Stimulated activated CD4-positive, alpha-beta T cell treated with anti-CD3 and anti-CD28 coated beads, Interleukin-12 subunit alpha, Interleukin-12 subunit beta, amount 100 ng/mL, for 48 hours (primary cell): Measurements from ENCODE around the gene DNAJB4.
"Not testable (repeated sequence)": the region's sequence is repeated elsewhere in the genome, so short reads cannot be mapped to it uniquely, and the experiment has no call there.

Experiments
- DNase-seq, 3 donors: peaks; one replicate each; pipeline ENCODE4 v3.0.0-alpha.2; 2020; ENCODE audit warnings: low read depth in 2 of 3, low spot score in 1 of 3

DNAJB4 gene

DNA sequence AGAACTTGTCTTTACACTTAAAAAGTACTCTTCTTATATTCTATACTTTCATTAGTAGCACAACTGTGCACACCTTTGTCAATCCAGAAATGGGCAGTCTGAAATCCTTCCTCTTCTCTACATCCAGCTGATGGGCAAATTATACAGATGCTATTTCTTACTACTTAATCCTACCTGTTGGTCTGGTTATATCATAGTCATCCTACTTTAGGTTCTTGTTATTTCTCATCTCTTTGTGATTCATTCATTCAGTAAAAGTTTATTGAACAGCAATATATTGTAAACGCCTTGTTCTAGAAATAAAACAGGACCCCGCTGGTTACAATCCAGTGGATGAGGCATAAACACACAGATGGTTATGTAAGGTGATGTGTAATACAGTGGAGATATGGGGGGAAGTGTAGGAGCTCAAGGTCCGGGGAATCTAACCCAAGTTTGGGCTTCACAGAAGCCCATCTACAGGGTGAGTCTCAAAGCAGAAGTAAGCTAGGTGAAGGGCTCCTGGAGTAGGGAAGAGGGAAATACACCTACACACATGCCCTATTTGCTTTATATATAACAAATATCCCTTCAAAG, 14.0 kb upstream of the DNAJB4 start:
- DNase-seq: no peak

DNA sequence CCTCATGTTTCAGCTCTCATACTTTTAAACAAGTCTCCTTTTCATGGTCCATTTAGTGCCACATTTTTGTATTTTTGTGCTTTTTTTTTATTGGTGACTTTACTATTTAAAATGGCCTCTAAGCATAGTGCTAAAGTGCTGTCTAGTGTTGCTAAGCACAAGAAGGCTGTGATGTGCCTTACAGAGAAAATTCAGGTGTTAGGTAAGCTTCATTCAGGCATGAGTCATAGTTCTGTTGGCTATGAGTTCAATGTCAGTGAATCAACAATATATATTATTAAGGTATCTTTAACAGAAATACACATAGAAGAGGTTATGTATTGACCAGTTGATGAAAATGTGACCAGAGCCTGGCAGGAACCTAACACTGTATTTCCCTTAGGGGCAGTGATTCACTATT, 13.1 kb upstream of the DNAJB4 start:
- no peak for DNase-seq

DNA sequence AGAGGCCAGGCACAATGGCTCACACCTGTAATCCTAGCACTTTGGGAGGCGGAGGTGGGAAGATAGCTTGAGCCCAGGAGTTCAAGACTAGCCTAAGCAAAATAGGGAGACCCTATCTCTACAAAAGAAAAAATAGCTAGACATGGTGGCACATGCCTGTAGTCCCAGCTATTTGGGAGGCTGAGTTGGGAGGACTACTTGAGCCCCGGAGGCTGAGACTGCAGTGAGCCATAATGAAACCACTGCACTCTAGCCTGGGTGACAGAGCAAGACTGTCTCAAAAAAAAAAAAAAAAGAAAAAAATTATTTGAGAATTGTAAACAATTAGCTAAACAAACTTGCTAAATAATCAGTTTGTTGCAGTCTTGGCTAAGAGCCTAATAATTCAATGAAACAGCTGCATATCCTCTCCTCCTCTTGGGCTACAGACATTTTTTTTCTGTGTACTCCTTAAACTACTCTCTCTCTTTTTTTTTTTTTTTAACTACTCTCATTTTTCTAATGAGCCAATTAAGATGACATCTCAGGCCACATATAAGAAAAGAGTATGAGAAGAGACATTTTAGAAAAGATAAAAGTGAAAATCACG, 10.5 kb upstream of the DNAJB4 start:
- DNase-seq: no peak

DNA sequence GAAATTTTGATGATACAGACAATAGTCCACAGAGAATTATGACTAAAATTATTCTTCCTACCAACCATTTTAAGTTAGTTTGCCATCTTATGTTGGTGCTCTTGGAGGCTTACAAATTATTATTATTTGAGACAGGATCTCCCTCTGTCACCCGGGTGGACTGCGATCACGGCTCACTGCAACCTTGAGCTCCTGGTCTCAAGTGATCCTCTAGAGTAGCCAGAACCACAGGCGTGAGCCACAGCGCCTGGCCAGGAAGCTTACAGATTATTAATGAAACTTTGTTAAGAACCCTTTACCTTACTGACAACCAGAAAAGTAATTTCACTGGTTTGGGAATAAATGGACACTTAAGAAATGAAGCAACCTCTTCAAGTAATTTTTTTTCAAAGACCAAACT, 8.0 kb upstream of the DNAJB4 start:
- DNase-seq: no peak

DNA sequence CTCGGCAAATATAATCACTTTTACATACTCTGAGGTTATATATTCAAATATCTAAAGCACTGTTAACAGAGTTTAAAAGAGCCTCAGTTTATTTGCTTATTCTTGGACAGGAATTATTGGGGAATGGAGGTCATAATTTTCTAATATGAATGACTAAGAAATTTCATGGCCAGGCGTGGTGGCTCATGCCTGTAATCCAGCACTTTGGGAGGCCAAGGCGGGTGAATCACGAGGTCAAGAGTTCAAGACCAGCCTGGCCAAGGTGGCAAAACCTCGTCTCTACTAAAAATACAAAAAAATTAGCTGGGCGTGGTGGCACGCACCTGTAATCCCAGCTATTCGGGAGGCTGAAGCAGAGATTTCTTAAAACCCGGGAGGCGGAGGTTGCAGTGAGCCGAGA, 4.2 kb upstream of the DNAJB4 start:
- not testable (repeated sequence) for DNase-seq

DNA sequence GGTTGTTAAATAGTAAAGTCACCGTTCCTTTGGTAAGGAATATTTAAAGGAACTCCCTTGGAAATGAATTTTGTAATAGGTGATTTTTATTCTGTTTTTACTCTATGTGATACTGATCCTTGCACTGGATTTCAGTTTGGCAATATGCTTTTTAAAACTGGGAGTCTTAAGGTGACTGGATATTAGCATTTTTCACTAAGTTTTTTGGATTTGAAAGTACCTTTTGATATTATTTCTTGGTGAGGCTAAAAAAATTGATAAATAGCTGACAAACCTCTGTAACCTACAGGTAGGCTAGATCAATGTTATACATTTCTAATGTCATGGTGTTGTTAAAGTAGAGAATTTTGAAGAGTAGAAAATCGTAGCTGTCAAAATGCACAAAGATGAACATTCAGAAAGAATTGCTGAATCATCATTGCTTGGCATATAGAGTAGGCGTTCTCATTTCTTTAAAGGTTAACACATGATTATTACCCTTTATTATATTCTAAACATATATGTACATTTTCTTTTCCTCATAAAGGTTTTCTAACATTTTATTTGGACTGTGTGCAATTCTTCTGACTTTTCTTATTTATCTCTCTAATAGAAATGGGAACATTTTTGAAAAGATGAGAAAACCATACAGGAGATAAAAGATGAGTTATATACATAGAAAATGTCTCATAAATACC, 1.5 kb upstream of the DNAJB4 start:
- no peak for DNase-seq

DNA sequence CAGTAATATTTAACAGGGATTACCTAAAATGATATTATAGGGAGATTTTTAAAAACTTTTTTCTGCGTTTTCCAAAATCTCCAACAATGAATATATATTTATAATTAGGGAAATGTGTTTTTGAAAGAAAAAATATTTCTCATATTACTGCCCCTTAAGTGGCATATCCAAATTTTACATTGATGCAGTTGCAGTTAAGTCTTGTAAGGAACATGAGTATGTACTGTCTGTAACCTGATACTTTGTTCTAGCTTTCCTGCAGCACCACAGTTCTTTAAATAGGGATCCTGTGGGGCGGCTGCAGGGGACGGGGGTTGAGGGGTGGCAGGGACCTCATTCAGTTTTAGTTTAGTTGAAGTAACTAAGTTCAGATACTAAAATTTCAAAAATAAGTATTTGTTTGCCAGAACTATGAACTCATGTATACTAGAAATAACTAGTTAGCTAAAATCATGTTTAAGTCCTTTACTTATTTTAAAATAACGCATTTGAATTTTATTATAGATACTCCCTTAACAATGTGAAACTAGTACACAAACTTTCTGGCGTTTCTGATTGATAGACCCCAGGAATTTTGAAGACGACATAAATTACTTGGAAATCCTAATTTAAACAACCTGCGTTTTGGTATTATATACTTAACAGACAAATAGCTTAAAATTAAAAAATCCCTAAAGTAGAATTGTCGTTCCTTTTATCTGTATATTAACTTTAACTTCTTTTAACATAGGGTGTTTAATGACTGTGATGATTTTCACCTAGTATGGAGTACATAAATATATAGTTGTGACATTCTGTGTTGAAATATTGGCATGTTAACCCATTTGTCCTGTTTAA, 639 bp upstream of the DNAJB4 start:
- DNase-seq: peak; percentile 20 to 36 (median 32)

DNA sequence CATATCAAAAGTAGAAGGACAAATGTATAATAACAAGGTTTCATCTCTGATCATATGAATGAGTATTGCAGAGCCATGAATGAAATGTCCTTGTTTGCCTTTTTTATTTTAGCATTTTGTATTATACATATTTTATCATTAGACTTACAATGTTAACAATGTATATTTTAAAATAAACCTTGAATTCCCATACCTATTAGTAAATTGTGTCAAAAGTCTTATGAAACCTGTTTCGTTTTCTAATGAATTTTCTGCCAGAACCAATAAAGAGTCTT, 646 bp downstream of the DNAJB4 start:
- DNase-seq: no peak

DNA sequence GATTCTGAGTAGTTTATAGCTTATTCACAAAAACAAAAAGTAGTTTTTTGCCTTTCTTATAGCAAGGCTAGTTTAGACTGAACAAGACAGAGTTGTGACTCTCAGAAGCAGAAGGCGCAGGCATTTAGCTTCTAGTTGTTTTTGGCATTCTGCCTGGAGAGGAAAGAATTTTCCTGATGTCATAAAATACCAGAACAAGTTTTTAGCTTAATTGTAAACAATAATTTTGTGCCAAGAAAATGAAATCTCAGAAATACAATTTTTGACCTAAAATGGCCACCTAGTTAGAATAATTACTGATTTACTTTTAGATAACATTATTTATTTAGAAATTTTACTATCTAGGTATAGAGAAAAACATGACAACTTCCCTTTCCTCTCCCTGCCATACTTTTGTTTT, 1.0 kb downstream of the DNAJB4 start:
- no peak for DNase-seq

DNA sequence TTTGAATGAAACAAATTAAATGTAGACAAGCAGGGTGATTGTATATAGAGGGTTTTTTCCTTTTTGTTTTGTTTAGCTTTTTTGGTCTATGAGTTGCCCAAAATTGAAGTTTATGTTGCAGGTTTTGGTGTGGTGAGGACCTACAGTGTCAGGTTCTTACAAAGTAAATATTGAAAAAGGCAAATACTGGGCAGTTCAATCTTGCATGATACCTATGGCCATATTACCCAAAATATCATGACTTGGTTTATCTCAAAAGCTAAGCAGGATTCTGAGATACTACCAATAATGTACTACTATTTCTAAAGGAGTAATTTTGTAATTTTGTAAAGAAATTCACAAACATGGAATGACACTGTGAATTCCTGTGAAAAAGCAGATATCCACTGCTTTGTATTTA, 1.8 kb downstream of the DNAJB4 start:
- DNase-seq: no peak

DNA sequence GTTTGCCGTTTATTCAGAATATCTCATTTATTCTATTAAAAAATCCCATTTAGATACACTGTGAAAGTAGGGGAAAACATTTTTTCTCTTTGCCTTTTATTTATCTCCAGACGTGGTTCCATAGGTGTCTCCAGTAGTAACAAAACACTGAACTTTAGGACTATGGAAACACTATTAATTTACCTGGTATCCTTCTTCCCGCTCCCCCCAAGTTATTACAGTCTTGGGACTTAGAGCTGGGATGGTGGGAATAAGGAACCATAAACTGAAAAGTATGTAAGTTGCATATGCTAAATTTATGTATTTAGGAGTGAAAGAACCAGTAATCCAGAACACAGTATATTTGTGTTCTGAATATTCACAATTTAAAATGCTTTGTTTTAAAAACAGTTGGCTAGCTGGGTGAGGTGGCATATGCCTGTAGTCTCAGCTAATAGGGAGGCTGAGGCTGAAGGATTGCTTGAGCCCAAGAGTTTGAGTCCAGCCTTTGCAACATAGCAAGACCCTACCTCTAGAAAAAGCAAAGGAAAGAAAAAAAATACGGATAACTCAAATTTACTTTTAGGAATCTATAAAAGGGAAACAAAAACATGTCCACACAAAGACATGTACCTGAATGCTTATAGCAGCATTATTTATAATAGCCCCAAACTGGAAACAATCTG, 3.1 kb downstream of the DNAJB4 start:
- no peak for DNase-seq

DNA sequence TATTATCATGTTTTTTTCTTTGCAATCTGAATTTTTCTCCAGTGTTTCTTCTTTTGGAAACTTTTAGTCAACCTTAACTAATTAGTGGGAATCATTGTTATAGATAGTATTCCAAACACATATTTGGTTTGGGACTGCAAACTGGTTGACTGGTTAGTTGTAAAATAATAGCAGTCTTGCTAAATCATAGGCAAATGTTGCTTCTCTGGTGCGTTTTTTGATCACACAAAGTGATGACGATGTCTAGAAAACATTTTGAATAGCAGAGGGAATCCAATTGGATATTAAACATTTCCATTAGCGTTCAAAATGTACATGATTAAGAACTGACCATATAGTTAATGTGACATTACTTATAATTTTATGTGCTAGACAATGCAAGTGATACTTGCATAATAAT, 4.5 kb downstream of the DNAJB4 start:
- no peak for DNase-seq

DNA sequence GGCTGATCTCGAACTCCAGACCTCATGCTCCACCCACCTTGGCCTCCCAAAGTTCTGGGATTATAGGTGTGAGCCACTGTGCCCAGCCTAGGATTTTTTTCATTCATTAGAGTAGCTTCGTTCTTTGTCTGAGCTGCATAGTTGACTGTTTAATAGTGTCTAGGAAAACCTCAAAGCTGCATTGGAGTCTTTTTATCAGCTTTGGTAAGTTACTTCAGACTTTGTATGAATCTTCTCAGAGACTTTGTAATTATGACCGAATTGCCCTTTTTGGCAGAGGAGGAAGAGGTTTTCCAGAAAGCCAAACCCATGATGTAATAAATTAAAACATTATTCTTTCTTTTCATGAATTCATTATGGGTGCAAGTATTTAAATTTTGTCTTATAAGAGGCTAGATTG, 5.1 kb downstream of the DNAJB4 start:
- no peak for DNase-seq

DNA sequence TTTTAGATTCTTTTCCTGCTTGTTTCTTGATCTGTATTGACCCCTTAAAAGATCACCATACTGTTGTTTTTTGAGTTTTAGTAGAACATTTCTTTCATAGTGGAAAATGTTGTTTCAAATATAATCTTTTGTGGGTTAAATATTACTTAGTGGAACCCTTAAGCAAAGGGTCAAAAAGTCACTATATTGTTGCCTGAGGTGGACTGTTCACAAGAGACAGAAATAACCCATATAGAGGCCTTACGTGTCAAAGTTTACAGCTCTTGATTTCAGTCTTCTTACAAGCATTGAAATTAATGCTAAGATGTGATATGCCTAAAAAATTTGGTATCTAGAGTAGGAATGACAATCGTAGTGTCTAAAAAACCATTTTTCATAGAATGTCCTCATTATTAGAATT, 6.3 kb downstream of the DNAJB4 start:
- no peak for DNase-seq

DNA sequence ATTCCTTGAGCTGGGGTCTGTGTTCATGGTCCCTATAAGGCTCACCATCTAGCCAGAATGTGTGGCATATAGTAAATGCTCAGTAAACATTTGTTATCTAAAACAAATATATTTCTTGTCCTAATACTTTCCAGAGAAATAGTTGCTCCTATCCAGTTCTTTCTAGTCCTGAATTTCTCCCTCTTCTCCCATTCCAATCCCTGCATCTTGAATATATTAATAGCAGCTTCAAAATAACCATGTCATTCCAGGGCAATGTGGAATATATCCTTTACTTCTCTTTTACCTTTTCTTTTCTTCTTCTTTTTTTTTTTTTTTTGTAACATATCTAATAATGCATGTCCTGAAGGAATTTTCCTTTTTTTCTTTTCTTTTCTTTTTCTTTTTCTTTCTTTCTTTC, 10.4 kb downstream of the DNAJB4 start:
- DNase-seq: no peak

DNA sequence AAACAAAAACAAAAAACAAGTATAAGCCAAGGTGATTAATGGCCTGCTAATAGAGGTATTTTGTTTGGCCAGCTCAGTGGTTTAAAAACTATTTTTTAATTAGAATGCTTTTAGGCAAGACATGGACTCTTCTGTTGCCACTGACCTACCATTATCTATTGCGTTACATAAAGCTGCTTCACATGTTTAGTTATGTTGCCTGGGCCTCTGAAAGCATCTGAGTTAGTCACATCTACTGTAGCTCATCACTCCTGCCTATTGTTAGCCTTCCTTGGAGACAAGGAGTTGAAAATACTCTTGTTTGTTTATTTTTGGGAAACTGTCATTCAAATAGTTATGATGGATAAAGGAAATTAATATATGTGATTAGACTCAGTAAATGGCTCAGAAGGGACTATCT, 14.3 kb downstream of the DNAJB4 start:
- DNase-seq: no peak

DNA sequence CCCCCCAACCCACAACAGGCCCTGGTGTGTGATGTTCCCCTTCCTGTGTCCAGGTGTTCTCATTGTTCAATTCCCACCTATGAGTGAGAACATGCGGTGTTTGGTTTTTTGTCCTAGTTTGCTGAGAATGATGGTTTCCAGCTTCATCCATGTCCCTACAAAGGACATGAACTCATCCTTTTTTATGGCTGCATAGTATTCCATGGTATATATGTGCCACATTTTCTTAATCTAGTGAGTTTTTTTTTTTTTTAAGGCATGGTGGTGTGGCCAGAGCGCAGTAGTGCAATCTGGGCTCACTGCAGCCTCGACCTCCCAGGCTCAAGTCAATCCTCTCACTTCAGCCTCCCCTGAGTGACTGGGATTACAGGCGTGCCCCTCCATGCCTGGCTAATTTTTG, 16.4 kb downstream of the DNAJB4 start:
- DNase-seq: not testable (repeated sequence)

DNA sequence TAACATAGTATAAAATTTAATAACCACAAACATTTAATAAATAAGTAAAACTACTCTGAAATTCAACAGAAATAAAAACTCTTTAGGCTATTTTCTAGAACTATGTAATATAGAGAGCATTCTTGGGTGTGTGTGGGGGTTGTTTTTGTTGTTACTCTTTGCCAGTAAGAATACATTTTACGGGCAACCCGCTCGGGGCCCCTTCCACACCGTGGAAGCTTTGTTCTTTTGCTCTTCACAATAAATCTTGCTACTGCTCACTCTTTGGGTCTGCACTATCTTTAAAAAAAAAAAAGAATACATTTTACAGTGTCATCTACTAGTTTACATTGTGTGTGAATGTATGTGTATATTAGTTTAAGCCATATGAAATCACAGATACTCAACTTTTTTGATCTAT, 25.1 kb downstream of the DNAJB4 start:
- no peak for DNase-seq

DNA sequence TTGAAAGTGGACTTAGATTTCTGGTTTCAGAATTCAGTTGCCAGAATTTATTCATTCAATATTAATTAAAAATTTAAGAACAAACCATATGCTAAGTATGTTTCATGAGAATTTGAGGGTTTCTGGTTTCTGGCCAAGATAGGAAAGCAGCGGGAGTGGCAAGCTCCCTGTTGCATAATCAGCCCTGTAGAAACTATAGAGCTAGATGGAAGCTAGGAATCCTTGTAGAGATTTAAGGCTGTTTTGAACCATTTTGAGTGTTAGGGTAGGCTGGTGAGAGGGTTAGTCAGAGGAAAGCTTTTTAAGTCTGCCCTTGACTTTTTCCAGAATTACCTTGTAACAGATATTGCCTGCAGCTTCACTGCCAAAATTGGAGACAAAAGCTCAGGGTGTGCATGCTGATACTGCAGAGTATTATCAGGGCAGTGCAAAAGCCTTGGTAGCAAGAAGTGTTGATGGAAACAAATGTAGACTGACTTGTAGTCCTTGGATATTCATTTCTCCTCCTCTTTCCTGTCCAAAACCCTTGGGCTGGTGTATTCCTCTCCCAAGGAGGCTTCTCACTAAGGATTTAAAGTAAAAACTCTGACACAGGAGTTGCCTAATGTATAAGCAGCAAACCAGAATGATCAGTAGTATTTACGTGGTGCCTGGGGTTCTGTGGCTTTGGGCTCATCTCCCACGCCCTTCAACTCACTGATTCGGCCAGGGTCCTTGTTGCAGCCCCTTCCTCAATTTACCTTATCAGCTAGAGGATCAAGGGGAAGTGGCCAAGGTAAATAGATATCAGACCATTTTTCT, 28.5 kb downstream of the DNAJB4 start:
- no peak for DNase-seq

DNA sequence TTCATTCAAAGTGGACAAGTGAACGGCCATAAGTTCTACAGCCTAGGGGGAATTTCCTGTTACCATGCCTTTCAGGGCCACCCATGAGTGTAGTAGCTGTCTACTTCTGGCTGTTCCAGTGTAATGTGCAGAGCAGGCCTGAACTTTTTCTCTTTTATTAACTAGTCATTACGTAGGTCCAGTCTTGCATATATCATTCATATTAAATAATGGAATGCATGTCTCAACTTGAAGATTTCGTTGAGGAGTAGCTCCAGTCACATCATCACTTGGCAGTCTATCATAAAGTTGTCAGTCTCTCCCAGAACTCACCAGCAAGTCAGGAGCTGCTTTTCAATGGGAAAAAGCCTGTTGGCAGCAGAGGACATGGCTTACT, 29.0 kb downstream of the DNAJB4 start:
- DNase-seq: no peak

DNA sequence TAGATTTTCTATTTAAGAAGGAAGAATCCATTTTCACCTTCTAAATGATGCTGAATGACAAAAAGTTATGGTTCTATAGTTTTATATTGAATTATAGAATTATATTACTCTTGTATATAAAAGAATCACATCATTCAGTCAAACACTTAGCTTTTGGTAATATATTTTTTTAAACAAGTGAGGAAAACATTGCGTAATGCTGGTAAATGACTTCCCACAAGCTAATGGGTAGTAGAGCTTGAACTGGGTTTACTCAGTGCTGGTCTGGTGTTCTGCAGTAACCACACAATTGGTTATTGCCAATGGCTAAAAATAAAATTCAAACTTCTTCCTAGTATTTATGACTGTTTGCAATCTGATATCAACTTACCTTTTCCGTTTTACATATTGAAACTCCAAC, 30.4 kb downstream of the DNAJB4 start:
- no peak for DNase-seq
